NCI-H2029 (cell line): ENCODE data around the gene MPV17L.
A peak's percentile ranks its signal among the peaks of the same experiment; 100 is the strongest.
"Not testable (repeated sequence)": the region's sequence is repeated elsewhere in the genome, so short reads cannot be mapped to it uniquely, and the experiment has no call there.

Experiments
- DNase-seq: peaks from one replicate; lab custom pipeline; 2025; lab: John Stamatoyannopoulos, UW

The MPV17L gene

DNA sequence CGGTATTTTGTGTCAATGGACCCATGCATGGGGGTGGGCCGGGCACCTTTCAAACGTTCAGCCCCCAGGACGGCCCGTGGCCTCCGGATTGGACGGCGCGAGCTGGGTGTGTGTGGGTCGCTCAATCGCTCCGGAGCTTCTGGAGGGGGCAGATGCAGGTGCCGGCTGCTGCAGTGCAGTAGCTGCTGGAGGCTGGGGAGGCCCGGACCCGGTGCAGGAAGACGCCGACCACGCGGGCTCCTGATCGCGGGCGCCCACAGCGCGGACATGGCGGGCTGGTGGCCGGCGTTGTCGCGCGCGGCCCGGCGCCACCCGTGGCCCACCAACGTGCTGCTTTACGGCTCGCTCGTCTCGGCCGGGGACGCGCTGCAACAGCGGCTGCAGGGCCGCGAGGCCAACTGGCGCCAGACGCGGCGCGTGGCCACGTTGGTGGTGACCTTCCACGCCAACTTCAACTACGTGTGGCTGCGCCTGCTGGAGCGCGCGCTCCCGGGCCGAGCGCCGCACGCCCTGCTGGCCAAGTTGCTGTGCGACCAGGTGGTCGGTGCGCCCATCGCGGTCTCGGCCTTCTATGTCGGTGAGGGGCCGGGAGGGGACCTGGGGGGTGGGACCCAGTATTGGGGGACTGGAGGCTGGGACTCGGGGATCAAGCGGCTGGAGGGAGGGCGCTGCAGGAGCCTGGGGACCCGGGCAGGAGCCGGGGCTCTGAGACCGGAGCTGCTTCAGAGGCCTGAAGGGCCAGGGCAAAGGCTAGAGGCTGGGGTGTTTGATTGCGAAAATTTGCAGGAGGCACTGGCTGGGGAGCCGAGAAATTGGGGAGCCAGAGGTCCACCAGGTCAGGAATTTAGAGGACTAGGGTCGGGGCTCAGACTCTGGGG is at the start of gene MPV17L:
MPV17L (plus strand) TSS at position 124 of the 878 bp plus-strand sequence; CDS start at position 268, 144 bp downstream.
- peak; percentile 37 for DNase-seq

DNA sequence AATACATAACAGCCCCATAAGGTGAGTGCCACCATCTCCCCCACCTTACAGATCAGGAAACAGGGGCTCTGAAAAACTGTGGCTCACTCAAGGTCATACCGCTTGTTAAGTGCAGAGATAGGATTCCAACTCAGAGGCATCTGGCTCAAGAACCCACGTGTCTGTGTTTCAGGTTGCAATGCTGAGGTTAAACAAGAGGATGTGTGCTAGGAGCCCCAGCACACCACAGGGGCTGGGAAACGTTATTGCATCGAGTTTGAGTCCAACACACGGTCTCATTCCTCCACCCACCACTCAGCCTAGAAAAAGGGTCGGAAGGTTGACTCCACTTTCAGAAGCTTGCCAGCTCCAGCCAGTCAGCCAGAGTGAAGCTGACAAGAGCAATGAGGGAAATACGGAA is 46.8 kb upstream of the MPV17L start:
- DNase-seq, result not testable (repeated sequence)

DNA sequence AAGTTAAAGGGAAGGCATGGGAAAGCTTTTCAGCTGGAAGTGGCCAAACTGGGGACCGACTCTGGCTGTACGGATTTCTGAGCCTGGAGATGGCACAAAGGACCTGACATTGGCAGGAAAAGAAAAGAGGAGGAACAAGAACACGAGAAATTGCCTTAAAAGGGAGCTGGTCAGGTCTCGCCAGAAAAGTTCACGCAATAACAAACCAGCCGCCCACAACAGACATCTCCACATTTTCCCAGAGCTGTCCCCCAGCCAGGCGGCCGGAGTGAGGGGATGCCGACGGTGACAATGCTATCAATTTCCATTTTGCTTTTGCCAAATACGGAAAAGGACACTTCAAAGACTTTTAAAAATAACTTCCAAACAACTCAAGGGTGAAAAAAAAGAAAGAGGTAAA is 44.3 kb upstream of the MPV17L start:
- not testable (repeated sequence) for DNase-seq

DNA sequence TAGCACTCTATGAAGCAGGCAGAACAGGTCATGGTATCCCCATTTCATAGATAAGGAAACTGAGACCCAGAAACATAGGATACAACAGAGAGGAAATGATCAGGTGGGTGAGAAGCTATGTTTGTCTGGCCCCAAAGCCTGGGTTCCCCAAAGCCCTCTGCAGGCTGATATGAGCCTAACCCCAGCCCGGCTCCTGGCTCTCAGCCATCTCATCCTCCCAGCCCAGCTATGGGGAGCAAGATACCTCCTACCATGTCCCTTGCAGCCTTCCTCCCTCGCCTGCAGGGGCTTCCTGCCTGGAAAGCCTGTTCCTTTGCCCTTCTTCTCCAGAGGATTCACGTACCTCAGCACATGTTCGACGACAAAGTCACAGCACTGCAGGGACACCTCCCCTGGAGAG is 43.8 kb upstream of the MPV17L start:
- not testable (repeated sequence) for DNase-seq

DNA sequence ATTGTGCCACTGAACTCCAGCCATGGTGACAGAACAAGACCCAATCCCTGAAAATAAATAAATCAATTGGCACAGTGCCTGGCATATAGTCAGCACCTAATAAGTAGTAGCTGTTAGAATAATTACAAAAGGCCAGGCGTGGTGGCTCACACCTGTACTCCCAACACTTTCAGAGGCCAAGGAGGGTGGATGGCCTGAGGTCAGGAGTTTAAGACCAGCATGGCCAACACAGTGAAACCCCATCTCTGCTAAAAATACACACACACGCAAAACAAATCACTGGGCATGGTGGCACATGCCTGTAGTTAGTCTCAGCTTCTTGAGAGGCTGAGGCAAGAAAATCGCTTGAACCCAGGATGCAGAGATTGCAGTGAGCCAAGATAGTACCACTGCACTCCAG is 42.7 kb upstream of the MPV17L start:
- DNase-seq, result not testable (repeated sequence)

DNA sequence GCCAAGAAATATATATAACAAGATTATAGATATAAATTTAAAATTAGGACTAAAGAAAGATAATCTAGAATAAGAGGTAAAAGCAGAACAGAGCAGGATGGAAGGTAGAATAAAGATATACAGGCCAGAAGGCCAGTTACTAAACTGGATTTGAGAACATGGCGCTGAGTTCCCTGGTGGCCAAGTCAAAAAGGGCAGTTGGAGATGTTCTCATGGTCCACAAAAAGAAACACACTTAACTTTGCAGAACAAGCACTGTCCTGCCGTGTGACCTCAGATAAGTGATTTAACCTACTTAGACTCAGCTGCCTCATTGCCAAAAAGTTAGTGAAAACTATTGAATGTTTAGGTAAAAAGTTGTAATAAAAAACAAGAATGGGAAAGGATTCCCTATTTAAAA is 40.7 kb upstream of the MPV17L start:
- not testable (repeated sequence) for DNase-seq

DNA sequence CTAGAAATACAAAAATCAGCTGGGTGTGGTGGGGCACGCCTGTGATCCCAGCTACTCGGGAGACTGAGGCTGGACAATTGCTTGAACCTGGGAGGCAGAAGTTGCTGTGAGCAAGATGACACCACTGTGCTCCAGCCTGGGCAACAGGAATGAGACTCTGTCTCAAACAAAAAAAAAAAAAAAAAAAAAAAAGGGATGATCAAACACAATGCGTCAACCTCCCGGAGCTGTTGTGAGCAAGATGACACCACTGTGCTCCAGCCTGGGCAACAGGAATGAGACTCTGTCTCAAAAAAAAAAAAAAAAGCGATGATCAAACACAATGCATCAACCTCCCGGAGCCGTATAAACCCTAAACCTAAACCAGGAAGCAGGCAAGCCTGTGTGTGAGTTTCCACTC is 38.1 kb upstream of the MPV17L start:
- DNase-seq, result not testable (repeated sequence)

DNA sequence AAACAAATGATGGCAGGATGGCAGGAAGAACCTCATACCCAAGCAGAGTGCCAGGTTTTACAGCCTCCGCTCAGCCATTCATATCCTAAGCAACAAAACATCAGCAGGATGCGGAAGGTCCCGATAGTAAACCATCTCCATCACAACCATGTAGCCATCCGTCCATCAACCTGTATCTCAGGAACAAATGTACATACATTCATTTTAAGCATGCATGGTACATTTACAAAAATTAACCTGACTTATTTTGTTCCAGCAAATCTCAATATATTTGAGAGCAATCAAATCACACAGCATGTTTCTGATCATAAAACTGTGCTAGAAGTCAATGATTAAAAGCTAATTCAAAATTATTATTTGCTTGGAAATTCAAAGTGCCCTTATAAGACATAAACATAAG is 17.4 kb upstream of the MPV17L start, which contains the start of gene NPIPA5:
NPIPA5 (minus strand) TSS at position 101 of the 400 bp plus-strand sequence; CDS start at position 101, 0 bp downstream.
- not testable (repeated sequence) for DNase-seq

DNA sequence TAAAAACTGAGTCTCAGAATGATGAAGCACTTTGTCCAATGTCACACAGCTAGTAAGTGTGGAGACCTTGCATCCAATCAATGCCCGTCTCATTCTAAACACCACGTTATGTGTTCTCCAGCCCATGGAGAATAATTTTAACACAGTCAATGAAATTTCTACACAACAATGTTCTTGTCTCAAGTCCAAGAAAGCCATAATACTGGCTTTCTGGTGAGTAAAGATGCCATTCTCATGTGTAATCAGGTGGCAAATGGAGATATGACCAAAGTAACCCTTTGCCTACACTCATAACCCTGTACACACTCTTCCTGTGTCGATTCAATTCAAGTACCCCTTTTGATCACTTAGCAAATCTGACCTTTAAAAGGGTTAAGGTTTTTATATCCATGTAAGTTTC is 12.7 kb upstream of the MPV17L start:
- DNase-seq, result not testable (repeated sequence)

DNA sequence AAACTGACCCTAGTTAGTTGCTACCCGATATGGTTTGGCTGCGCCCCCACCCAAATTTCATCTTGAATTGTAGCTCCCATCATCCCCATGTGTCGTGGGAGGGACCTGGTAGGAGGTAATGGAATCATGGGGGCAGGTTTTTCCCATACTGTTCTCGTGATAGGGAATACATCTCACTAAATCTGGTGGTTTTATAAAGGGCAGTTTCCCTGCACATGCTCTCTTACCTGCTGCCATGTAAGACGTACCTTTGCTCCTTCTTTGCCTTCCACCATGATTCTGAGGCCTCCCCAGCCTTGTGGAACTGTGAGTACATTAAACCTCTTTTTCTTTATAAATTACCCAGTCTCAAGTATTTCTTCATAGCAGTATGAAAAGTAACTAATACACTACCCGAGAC is 7.5 kb upstream of the MPV17L start:
- not testable (repeated sequence) for DNase-seq

DNA sequence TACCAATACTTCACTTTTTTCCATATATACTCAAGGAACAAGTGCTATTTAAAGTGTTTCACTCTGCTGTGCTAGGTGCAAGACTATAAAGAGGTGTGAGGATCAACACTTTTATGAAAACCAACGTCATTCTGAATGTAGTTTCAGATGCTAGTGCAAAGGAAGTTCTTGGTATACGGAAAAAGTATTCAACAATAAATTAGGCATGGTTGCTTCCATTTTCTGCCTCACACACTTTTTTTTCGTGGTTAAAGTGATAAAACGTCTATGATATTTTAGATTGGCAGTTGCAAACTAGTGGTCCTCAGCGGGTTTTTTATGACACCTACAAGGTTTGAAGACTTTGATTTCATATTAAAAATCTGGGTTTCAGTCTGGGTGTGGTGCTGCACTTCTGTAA is 5.6 kb upstream of the MPV17L start:
- not testable (repeated sequence) for DNase-seq

DNA sequence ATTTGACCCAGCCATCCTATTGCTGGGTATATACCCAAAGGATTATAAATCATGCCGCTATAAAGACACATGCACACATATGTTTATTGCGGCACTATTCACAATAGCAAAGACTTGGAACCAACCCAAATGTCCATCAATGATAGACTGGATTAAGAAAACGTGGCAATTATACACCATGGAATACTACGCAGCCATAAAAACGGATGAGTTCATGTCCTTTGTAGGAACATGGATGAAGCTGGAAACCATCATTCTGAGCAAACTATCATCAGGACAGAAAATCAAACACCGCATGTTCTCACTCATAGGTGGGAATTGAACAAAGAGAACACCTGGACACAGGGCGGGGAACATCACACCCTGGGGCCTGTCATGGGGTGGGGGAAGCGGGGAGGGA is 2.5 kb upstream of the MPV17L start:
- not testable (repeated sequence) for DNase-seq

DNA sequence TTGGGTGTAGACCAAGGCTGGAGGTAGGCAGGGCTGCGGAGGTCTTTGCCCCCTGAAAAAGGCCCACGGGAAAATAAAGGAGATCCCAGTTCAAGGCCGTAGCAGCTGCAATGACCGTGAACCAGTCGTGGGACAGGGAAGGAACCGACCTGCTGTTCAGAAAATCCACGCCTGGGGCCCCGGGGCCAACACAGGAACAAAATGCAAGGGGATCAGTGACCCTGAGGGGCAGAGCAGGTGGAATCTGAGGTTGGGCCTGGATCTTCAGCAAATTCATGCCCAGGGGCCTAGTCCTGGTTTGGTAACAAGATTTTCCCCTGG is 915 bp downstream of the MPV17L start:
- DNase-seq, result not testable (repeated sequence)

DNA sequence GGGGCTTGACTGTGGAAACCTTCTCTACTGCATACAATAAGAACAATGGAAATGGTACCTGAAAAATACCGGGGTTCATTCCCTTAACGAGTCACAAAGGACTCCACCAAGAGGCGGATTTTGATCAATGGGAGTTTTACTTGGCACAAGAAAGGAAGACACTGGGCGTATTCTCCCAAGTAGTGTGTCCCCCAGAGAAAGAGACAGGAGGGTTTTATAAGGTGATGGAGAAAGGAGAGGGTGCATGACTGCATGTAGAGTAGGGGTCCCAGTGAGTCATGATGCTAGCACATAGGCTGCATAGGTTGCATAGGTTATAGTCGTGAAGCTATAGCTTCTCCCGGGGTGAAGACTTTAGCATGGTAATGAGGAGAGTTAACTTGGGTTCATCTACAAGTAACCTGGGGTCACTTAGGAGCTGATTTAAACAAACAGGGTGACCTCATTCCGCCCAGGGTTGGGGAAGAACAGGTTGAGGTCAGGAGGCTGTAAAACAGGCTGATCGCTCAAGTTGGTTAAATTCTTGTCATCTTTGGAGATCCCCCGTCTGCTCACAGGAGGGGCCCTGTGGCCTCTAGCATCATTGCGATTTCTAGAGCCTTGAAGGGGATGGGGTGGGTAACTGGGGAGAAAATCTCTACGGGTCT is 1.5 kb downstream of the MPV17L start:
- no peak for DNase-seq

DNA sequence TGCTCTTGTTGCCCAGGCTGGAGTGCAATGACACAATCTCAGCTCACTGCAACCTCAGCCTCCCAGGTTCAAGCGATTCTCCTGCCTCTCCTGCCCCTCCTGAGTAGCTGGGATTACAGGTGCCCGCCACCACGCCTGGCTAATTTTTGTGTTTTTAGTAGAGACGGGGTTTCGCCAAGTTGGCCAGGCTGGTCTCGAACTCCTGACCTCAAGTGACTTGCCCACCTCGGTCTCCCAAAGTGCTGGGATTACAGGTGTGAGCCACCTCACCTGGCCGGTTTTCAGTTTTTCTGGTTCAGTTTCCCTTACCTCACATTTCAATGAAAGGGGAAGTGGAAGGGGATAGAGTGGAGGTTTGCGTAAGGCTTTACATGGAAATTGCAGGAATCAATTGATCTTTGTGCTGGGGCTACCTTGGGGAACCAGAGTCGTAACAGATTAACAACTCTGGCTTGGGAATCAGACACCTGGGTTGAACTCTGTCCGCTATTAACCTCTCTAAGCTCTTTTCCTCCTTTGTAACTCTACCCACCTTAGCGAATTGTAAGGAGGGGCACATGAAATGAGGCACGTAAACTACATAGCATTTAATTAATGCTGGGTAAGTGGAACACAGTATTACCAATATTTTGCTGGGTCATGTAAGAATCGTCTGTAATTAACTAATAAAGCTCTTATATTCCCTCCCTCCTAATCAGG is 3.2 kb downstream of the MPV17L start:
- DNase-seq, result no peak

DNA sequence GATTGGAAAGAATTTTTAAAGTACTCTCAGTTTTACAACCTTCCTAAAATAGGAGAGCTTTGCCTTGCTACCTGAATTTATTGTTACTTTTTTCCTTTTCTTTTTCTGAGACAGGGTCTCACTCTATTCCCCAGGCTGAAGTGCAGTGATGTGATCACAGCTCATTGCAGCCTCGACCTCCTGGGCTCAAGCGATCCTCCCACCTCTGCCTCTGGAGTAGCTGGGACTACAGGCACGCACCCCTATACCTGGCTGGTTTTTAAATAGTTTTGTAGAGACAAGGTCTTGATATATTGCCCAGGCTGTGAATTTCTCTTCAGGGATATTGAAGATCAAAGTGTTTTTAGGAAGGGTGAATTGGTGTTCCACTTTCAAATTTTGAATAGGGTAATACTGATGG is 3.8 kb downstream of the MPV17L start:
- DNase-seq, result no peak

DNA sequence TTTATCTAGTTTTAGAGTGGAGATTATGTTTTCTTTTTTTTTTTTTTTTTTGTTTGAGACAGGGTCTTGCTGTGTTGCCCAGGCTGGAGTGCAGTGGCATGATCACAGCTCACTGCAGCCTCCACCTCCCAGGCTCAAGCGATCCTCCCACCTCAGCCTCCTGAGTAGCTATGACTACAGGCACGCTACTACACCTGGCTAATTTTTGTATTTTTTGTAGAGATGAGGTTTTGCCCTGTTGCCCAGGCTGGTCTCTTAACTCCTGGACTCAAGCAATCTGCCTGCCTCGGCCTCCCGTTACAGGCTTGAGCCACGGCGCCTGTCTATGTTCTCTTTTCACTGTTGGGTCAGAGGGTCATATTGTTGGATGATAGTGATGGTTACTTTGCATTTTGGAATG is 4.8 kb downstream of the MPV17L start:
- DNase-seq, result not testable (repeated sequence)

DNA sequence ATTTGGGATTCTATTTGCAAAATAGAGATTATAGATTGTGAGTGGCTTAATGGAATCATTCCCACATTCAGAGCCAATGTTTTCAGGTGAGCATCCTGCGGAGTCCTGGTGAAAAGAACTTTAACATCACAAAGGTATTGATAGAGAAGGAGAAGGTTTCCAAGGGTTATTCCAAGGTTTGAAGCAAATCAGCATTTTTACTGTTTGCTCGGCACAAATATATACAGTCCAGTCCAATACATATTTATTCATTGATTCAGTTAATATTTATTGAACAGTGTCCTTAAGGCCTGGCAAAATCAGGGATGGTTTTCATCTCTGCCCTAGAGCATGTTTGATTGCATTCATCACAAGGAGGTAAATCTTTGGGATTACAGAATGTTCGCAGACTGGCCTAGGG is 6.4 kb downstream of the MPV17L start:
- DNase-seq, result no peak

DNA sequence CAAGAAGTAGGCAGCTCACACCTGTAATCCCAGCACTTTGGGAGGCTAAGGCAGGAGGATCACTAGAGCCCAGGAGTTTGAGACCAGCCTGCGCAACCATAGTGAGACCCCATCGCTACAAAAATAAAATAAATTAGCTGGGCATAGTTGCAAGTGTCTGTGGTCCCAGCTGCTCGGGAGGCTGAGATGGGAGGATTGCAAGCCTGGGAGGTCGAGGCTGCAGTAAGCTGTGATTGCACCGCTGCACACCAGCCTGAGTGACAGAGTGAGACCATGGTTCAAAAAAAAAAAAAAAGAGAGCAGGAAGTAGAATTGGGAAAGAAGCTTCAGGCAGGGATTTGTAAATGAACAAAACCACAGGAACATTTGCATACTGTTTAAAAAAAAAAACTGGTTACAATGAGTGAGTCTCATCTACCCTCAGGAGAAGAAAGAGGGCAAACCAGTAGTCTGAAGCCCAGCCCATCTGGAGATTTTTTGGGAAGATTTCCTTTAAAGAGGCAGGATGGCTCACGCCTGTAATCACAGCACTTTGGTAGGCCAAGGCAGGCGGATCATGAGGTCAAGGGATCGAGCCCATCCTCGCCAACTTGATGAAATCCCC is 7.9 kb downstream of the MPV17L start:
- no peak for DNase-seq

DNA sequence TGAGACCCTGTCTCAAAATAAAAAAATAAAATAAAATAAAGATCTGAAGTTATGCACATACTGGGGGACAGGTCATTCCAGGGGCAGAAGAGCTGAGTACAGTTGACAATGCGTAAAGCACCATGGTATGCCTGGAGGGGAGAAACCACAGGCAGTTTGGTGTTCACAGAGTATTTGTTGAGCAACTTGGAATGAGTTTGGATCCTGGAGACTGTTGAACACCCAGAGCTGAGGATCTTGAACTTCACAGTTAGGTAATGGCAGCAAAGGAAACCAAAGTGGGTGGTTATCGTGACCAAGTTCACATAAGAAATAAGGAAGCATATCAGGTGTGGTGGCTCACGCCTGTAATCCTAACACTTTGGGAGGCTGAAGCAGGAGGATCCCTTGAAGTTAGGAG is 8.5 kb downstream of the MPV17L start:
- DNase-seq, result not testable (repeated sequence)

DNA sequence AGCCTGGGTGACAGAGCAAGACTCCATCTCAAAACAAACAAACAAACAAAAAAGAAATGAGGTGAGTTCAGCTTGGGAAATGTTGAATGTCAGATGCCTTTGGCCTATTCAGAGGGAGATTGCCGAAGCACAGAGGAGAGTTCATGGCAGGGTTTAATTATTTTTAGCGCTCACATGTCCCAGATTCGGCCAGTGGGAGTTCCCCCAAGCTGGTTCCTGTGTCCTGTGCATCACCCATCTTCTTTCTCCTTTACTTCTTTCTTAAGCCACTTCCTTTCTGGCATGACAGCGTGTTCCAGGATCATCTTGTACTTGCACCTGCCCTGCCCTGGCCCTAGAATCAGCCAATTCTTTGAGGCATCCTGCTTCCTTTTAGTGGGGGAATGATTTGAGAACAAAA is 9.2 kb downstream of the MPV17L start:
- no peak for DNase-seq

DNA sequence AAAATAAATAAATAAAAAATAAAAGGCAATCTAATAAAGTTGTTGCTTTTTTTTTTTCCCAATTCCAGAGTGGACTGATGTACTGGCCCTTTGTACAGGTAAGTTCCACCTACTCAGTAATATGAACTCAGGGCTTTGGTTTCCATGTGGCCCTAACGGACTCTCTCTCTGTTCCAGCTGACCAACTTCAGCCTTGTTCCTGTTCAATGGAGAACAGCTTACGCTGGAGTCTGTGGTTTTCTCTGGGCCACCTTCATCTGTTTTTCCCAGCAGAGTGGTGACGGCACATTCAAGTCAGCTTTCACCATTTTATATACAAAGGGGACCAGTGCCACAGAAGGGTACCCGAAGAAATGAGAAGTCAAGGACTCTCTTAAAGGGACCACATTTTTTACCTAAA is 12.2 kb downstream of the MPV17L start:
- DNase-seq, result not testable (repeated sequence)
